HepG2 (cell line): Measurements from ENCODE around the gene A3GALT2. TPM values are rescaled to one million over a fixed set of nuclear protein-coding genes. Genes with fewer than 3 reads are reported as not detected.
A peak's percentile ranks its signal among the peaks of the same experiment; 100 is the strongest.

ENCODE experiments used
- ARNT ChIP-seq: fragments of 450-650 bp; IDR thresholded peaks from 2 replicates; pipeline ENCODE4 v1.6.1; 2017
- CBFB ChIP-seq: sonication (generic); formaldehyde crosslinking; IDR thresholded peaks from 2 replicates; pipeline ENCODE4 v1.4.0; 2020; ENCODE audit warnings: missing genetic modification reagents
- CEBPZ ChIP-seq: IDR thresholded peaks from 2 replicates; pipeline ENCODE4 v1.6.1; 2012; ENCODE audit warnings: low read length, improper control_type of control experiment
- CREB1 ChIP-seq, 2 experiments: fragments of 450-650 bp in 1 of 2; IDR thresholded peaks; 2 replicates each; pipeline ENCODE4 v1.6.1; 2016 to 2017; ENCODE audit warnings: control low read depth in 1 of 2, mild to moderate bottlenecking in 1 of 2, missing compliant biosample characterization in 1 of 2, missing genetic modification characterization in 1 of 2
- FOSL2 ChIP-seq: sonication (generic); formaldehyde crosslinking; IDR thresholded peaks from 2 replicates; pipeline ENCODE4 v1.4.0; 2020; ENCODE audit warnings: missing genetic modification reagents
- FOXA3 ChIP-seq: IDR thresholded peaks from 2 replicates; pipeline ENCODE4 v1.6.1; 2016; ENCODE audit warnings: missing genetic modification reagents, missing compliant biosample characterization
- KLF11 ChIP-seq: IDR thresholded peaks from 2 replicates; pipeline ENCODE4 v1.6.1; 2016; ENCODE audit warnings: missing compliant biosample characterization
- PAXIP1 ChIP-seq: sonication (generic); formaldehyde crosslinking; conservative IDR thresholded peaks from 2 replicates; pipeline ENCODE4 v1.4.0; 2020; ENCODE audit warnings: mild to moderate bottlenecking, missing genetic modification reagents, moderate library complexity
- SMAD9 ChIP-seq: sonication (generic); formaldehyde crosslinking; IDR thresholded peaks from 2 replicates; pipeline ENCODE4 v1.5.1; 2020; ENCODE audit warnings: mild to moderate bottlenecking, missing genetic modification reagents
- SRY ChIP-seq: sonication (generic); formaldehyde crosslinking; IDR thresholded peaks from 2 replicates; pipeline ENCODE4 v1.8.0; 2022; ENCODE audit warnings: mild to moderate bottlenecking, missing genetic modification reagents
- TCF12 ChIP-seq, 2 experiments: fragments of 450-650 bp in 1 of 2; sonication (generic) in 1 of 2; formaldehyde crosslinking in 1 of 2; IDR thresholded peaks; 2 replicates each; pipeline versions ENCODE4 v1.6.1 to v1.8.0; 2017 to 2022; ENCODE audit warnings: antibody characterized with exemption in 1 of 2, mild to moderate bottlenecking in 1 of 2, missing genetic modification reagents in 1 of 2, moderate library complexity in 1 of 2
- TERF1 ChIP-seq: sonication (generic); formaldehyde crosslinking; IDR thresholded peaks from 2 replicates; pipeline ENCODE4 v1.8.0; 2022; ENCODE audit warnings: mild to moderate bottlenecking, missing genetic modification reagents, moderate library complexity
- THYN1 ChIP-seq: sonication (generic); formaldehyde crosslinking; IDR thresholded peaks from 2 replicates; pipeline ENCODE4 v1.8.1; 2023; ENCODE audit warnings: low read depth, mild to moderate bottlenecking, moderate library complexity, missing genetic modification reagents, borderline replicate concordance
- ZNF136 ChIP-seq: sonication (generic); formaldehyde crosslinking; IDR thresholded peaks from 2 replicates; pipeline ENCODE4 v1.8.1; 2022; ENCODE audit warnings: low read depth, mild to moderate bottlenecking, moderate library complexity, missing genetic modification reagents
- ZNF563 ChIP-seq: sonication (generic); formaldehyde crosslinking; IDR thresholded peaks from 2 replicates; pipeline ENCODE4 v1.8.0; 2022; ENCODE audit warnings: mild to moderate bottlenecking, moderate library complexity, missing genetic modification reagents
- ZNF691 ChIP-seq: sonication (generic); formaldehyde crosslinking; IDR thresholded peaks from 2 replicates; pipeline ENCODE4 v1.4.0; 2020; ENCODE audit warnings: missing genetic modification reagents, low read depth, mild to moderate bottlenecking, borderline replicate concordance
- ZNF724P ChIP-seq: sonication (generic); formaldehyde crosslinking; IDR thresholded peaks from 2 replicates; pipeline ENCODE4 v1.8.0; 2022; ENCODE audit warnings: missing genetic modification reagents, borderline replicate concordance
- ZNF768 ChIP-seq: sonication (generic); formaldehyde crosslinking; IDR thresholded peaks from 2 replicates; pipeline ENCODE4 v1.4.0; 2020; ENCODE audit warnings: missing genetic modification reagents
- ZNF841 ChIP-seq: sonication (generic); formaldehyde crosslinking; IDR thresholded peaks from 2 replicates; pipeline ENCODE4 v1.8.1; 2023; ENCODE audit warnings: missing genetic modification reagents, borderline replicate concordance
- polyA plus RNA-seq, 8 experiments: library from polyadenylated mRNA; depleted of rRNA in 3 of 8; stranded (reverse) in 7 of 8; unstranded in 1 of 8; fragments of >200 nt; fragmentation: Illumina TruSeq in 4 of 8; extraction: Trizol in 4 of 8; gene quantifications; 2 replicates each; pipeline versions ENCODE4 v1.2.1 to v1.2.3, GENCODE V29; 2011 to 2016; ENCODE audit warnings: low read depth in 4 of 8, missing spikeins in 1 of 8, mixed read lengths in 1 of 8; ENCODE audit not compliant: insufficient read depth in 1 of 8
- total RNA-seq, 5 experiments: library from RNA; depleted of rRNA; stranded (reverse); fragments of >200 nt; fragmentation: Illumina TruSeq; extraction: Trizol; gene quantifications; 2 replicates each; pipeline ENCODE4 v1.2.3, GENCODE V29; 2016; ENCODE audit warnings: low read depth in 1 of 5

Gene A3GALT2
- total and polyA plus RNA-seq, 2 of the 13 experiments (the other 11 are each of a cell fraction or from before 2014, with no cell fraction given): not detected

GRCh38 chr1:33349778-33350610 is 29.1 kb upstream of the A3GALT2 start (continued):
- no peak for TF ChIP-seq CREB1 (IDR thresholded peaks at IDR 0.05)
- TF ChIP-seq CREB1 (CRISPR knock-in tag; IDR thresholded peaks at IDR 0.05): 0 out of 2 replicates have a peak, but pooled peaks have one; percentile 17
- 0 out of 2 replicates have a peak, but pooled peaks have one; percentile 5 for TF ChIP-seq FOSL2 (CRISPR knock-in tag)
- TF ChIP-seq ZNF136 (CRISPR knock-in tag): no peak
- TF ChIP-seq TCF12 (IDR thresholded peaks at IDR 0.05): no peak
- TF ChIP-seq TCF12 (CRISPR knock-in tag; IDR thresholded peaks at IDR 0.05): peak; percentile 58; the same call in 1 of the 2 replicates
- no peak for TF ChIP-seq THYN1 (CRISPR knock-in tag)
- TF ChIP-seq PAXIP1 (CRISPR knock-in tag): no peak; the same call in 1 of the 2 replicates
- TF ChIP-seq SMAD9 (CRISPR knock-in tag): no peak
- peak; percentile 58; the same call in 1 of the 2 replicates for TF ChIP-seq ZNF768 (CRISPR knock-in tag)
- TF ChIP-seq SRY (CRISPR knock-in tag): 0 out of 2 replicates have a peak, but pooled peaks have one; percentile 73
- TF ChIP-seq CEBPZ: no peak
- 0 out of 2 replicates have a peak, but pooled peaks have one; percentile 17 for TF ChIP-seq KLF11 (CRISPR knock-in tag)
- no peak for TF ChIP-seq ZNF691 (CRISPR knock-in tag)
- no peak; the same call in 1 of the 2 replicates for TF ChIP-seq FOXA3
- peak; percentile 89; the same call in 1 of the 2 replicates for TF ChIP-seq ZNF563
- TF ChIP-seq ZNF724P (CRISPR knock-in tag): no peak
- no peak for TF ChIP-seq ZNF841
- peak; percentile 33; the same call in 1 of the 2 replicates for TF ChIP-seq CBFB (CRISPR knock-in tag)
- no peak for TF ChIP-seq ARNT
- TF ChIP-seq TERF1: no peak; the same call in 1 of the 2 replicates
